Right ventricle myocardium inferior (tissue), 1 donor: ENCODE data around the gene AJM1. TPM values are rescaled to one million over a fixed set of nuclear protein-coding genes. Genes with fewer than 3 reads are reported as not detected.
A peak's percentile ranks its signal among the peaks of the same experiment; 100 is the strongest.

Experiments used
- ATAC-seq: fragments of 200-7000 bp; cut with Tn5 transposase; one replicate; pipeline ENCODE4 v1.9.1; 2020; ENCODE audit warnings: mild to moderate bottlenecking, moderate library complexity
- DNase-seq: peaks from one replicate; pipeline ENCODE4 v3.0.0; 2021; ENCODE audit errors: missing footprints
- intact Hi-C: fragments of 100-400 bp; cut with DNase I; formaldehyde crosslinking; loops from one replicate; pipeline ENCODE4 v1.11.0; 2022
- total RNA-seq: library from RNA; stranded (reverse); fragmentation: NEBNext Ultra II Directional; extraction: Animal tissue kit (Norgen Biotek cat#: 25700); gene quantifications from one replicate; pipeline ENCODE4 v1.2.1, GENCODE V29; 2021
- donor health status: DM: no; HTN: yes; CAD: no; lungs with severe emphysema.

Gene AJM1
- total RNA-seq, 1 donor from 2014 or later = 8.6 TPM

DNA sequence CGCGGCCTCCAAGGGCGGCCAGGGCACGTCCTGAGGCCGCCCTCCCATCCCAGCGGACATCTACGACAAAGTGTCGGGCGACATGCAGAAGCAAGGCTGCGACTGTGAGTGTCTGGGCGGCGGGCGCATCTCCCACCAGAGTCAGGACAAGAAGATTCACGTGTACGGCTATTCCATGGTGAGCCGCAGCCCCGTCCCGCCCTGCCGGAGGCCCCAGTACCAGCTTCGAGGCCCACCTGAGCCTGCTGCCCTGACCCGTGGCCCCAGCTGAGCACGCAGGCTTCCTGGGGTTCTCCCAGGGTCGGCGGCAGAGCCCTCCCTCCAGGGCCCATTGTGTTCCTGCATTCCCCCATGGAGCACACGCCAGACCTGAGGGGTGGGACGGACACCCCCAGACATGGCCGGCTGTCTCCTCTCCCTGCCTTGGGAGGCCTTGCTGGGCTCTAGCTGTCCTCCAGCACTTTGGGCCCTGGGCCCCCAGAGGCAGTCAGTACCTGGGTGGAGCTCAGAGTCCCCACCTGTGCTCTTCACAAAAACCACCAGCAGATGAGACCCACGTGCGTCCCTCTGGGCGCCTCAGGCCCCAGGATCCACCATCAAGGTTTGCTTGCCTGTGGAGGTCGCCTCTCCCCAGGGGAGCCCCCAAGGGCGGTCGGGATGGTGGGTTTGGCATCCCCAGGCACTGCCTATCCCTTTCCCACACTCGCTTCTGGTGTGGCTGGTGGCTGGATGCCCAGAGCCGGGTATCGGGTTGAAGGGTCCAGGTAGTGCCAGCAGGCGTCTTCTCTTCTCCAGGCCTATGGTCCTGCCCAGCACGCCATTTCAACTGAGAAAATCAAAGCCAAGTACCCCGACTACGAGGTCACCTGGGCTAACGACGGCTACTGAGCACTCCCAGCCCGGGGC is 7.9 kb downstream of the AJM1 start:
- intact Hi-C loops = loop anchor here (1.0 to 5.0 kb wide), 4 partner anchors 52 to 127 kb away; partner anchors contain the start of genes FBXW5, PTGDS and TMEM141
- no peak for ATAC-seq
- no peak for DNase-seq

DNA sequence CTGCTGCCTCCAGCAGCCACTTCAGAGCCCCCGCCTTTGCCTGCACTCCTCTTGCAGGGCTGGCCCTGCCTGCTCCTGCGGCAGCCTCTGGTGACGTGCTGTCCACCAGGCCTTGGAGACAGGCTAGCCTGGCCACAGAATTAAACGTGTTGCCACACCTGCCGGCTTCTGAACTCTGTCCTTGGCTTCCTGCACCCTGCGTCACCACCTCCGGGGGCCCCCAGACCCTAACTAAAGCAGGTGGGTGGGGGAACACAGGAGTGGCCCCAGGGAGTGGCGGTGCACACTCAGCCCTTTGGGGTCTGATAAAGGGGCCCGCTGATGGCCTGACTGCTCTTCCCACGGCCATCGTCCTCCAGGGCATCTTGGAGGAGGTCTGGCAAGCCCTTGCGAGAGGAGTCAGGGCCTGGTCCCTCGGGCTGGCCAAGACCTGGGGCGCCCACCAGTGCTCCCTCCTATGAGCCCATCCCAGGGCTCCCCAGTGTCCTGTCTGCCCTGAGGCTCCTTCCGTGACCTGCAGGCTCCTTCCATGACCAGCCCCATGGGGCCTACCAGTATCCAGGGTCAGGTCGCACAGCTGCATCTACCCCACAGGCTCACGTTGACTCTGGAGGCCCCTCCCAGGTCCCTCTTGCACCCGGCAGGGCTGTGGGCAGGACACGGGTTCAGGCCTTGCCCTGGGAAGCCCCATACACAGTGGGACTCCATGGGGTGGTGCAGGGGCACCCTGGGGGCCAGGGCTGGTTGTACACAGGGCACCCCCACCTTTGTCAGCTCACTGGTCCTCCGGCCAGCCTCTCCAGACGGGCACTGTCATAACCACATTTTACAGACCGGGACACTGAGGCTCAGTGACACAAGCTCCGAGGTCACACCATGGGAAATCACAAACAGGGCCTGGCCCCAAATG is 8.8 kb downstream of the AJM1 start:
- no peak for ATAC-seq
- no peak for DNase-seq
- intact Hi-C loops = no loop called here

DNA sequence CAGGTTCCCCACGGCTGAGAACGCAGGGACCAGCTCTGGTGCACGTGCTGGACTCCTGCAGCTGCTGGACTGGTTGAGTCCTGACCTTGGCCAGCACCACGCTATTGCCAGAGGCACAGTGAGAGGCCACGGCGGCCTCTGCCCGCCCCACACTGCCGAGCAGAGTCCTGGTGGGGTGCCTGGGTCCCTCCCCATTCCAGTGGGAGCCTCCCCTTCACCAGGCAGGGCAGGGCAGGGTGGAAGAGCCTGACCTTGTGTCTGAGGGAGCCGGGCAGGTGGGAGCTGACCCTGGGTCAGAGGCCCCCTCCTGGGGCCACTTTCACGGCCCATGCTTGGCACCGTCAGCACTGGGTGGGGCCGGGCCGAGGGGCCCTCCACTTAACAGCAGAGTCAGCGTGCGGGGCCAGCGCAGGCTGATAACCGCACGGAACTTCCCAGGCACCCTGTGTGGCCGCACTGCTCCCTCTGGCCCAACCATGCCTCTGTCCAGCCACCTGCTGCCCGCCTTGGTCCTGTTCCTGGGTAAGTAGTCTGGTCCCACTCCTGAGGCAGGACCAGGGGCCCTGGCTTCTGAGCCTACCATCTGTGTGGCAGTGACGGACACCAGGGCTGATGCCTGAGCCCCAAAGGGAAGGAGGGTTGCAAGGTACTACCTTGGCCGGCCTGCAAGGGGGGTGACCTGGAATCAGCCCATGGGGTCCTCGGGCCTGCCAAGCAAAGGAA is 9.8 kb downstream of the AJM1 start, which contains the start of gene MAMDC4:
Gene MAMDC4, plus strand, starts transcription at position 406 of the 723 bp plus-strand sequence. Its CDS starts 71 bp downstream, at position 477.
- DNase-seq = no peak
- intact Hi-C loops = no loop called here
- ATAC-seq = no peak

DNA sequence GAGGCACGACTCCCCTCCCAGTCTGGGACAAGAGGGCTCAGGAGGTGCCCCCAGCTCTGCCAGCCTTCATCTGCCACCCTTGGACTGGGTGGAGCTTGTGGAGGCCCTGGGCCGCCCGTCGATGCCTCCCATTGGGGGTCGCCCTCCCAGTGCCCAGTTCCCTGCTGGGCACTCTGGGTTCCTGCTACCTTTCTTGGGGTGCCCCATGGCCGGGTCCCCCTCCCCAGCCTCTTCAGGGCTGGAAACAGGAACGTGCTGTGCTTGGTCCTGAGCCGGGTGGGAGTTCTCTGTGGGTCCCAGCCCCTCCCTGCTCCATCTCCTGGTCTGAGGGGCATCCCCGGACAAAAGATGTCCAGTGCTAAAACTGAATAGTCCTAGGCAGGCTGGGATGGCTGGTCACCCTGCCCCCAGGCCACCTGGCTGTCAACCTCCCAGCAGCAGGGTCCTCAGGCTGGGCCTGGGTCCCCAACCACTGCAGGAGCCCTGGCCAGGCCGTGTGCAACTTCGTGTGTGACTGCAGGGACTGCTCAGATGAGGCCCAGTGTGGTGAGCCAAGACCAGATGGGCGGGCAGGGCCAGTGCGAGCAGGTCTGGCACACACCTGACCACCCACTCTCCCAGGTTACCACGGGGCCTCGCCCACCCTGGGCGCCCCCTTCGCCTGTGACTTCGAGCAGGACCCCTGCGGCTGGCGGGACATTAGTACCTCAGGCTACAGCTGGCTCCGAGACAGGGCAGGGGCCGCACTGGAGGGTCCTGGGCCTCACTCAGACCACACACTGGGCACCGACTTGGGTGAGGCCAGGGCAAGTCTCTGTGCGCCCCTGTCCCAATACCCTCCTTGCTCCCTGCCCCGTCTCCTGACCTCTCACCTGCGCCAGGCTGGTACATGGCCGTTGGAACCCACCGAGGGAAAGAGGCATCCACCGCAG is 10.7 kb downstream of the AJM1 start:
- no peak for ATAC-seq
- intact Hi-C loops = no loop called here
- DNase-seq = no peak

DNA sequence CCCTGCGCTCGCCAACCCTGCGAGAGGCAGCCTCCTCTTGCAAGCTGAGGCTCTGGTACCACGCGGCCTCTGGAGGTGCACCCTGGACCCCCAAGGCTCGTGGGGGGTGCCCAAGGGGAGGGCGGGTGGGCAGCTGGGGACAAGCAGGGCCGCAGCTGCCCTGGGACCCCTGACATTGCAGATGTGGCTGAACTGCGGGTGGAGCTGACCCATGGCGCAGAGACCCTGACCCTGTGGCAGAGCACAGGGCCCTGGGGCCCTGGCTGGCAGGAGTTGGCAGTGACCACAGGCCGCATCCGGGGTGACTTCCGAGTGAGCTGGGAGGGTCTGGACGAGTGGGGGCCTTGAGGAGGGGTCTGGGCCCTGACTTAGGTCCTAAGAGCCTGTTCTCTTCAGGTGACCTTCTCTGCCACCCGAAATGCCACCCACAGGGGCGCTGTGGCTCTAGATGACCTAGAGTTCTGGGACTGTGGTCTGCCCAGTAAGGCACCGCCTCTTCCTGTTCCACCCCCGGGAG is 11.4 kb downstream of the AJM1 start:
- intact Hi-C loops = no loop called here
- no peak for DNase-seq
- no peak for ATAC-seq

DNA sequence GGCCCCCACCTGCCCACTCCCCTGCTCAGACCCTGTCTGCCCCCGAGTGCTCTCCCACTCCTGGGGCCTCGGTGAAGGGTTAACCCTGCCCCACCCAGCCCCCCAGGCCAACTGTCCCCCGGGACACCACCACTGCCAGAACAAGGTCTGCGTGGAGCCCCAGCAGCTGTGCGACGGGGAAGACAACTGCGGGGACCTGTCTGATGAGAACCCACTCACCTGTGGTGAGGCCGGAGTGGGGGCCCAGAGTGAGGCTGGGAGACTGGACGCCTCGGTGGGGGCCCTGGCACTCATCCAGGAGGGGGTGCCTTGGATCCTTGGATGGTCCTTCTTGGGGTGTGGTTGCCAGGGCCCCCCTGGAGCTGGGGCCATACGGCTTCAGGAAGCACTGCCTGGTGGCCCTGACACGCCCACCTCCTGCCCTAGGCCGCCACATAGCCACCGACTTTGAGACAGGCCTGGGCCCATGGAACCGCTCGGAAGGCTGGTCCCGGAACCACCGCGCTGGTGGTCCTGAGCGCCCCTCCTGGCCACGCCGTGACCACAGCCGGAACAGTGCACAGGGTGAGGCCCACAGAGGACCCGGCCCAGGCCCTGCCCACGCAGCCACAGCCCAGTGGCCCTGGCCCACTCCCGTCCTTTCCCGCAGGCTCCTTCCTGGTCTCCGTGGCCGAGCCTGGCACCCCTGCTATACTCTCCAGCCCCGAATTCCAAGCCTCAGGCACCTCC is 12.0 kb downstream of the AJM1 start:
- no peak for DNase-seq
- intact Hi-C loops = no loop called here
- ATAC-seq = no peak

DNA sequence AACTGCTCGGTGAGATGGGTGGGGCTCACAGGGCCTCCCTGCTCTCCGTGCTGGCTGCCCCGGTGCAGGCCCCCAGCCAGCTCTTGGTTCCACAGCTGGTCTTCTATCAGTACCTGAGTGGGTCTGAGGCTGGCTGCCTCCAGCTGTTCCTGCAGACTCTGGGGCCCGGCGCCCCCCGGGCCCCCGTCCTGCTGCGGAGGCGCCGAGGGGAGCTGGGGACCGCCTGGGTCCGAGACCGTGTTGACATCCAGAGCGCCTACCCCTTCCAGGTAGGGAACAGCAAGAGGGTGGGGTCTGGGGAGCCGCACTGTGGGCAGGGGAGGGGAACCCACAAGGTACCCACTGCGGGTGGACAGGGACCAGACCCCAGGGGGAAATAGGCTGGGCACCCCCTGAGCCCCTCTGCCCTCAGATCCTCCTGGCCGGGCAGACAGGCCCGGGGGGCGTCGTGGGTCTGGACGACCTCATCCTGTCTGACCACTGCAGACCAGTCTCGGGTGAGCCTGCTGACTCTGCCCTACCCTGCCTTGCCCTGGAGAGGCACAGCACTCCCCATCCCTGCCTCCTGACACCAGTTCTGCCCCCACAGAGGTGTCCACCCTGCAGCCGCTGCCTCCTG is 12.7 kb downstream of the AJM1 start:
- DNase-seq = no peak
- no peak for ATAC-seq
- intact Hi-C loops = no loop called here

DNA sequence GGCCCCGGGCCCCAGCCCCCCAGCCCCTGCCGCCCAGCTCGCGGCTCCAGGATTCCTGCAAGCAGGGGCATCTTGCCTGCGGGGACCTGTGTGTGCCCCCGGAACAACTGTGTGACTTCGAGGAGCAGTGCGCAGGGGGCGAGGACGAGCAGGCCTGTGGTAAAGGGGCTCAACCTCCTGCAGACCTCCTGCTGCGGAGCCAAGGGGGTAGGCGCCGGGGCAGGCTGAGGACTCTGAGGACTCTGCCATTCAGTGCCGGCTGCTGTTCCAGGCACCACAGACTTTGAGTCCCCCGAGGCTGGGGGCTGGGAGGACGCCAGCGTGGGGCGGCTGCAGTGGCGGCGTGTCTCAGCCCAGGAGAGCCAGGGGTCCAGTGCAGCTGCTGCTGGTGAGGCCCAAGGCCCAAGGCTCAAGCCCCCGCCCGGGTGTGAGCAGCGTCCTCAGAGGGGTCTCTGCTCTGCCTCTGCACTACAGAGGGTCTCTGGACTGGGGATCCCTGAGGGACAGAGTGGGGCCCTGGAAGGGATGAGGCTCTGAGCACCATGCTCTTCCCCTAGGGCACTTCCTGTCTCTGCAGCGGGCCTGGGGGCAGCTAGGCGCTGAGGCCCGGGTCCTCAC is 13.3 kb downstream of the AJM1 start:
- intact Hi-C loops = no loop called here
- no peak for ATAC-seq
- no peak for DNase-seq

DNA sequence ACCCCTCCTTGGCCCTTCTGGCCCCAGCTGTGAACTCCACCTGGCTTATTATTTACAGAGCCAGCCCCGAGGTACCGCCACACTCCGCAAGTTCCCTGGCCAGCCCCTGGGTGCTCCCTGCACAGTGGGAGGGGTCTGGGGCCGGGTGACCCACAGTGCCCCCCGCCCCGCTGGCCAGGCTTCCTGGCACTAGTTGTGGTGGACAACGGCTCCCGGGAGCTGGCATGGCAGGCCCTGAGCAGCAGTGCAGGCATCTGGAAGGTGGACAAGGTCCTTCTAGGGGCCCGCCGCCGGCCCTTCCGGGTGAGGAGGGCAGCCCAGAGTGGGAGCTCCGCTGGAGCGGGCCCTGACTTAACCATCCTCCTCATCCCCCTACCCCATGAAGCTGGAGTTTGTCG is 13.8 kb downstream of the AJM1 start:
- intact Hi-C loops = no loop called here
- no peak for DNase-seq
- no peak for ATAC-seq

DNA sequence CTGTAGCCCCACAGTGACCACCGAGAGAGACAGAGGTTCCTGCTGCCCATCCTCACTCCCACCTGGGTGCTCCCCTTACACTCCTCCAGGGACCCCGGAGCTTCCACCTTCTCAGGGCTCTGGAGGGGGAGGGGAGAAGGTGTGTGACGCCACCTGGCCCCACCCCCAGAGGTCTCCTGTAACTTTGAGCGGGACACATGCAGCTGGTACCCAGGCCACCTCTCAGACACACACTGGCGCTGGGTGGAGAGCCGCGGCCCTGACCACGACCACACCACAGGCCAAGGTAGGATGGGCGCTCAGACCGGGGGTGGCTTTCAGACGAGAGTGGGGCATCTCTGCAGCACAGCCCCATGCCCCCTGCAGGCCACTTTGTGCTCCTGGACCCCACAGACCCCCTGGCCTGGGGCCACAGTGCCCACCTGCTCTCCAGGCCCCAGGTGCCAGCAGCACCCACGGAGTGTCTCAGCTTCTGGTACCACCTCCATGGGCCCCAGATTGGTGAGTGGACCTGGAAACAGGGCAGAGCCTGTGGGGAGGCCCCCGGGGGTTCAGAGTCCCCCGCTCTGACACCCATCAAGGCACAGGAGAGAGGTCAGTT is 14.4 kb downstream of the AJM1 start:
- ATAC-seq (no peak), DNase-seq (no peak)
- intact Hi-C loops = no loop called here

DNA sequence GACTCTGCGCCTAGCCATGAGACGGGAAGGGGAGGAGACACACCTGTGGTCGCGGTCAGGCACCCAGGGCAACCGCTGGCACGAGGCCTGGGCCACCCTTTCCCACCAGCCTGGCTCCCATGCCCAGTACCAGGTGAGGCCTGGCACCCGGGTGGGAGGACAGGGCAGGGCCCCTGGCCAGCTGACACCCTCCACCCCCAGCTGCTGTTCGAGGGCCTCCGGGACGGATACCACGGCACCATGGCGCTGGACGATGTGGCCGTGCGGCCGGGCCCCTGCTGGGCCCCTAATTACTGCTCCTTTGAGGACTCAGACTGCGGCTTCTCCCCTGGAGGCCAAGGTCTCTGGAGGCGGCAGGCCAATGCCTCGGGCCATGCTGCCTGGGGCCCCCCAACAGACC is 14.9 kb downstream of the AJM1 start:
- ATAC-seq (no peak), DNase-seq (no peak)
- intact Hi-C loops = no loop called here

DNA sequence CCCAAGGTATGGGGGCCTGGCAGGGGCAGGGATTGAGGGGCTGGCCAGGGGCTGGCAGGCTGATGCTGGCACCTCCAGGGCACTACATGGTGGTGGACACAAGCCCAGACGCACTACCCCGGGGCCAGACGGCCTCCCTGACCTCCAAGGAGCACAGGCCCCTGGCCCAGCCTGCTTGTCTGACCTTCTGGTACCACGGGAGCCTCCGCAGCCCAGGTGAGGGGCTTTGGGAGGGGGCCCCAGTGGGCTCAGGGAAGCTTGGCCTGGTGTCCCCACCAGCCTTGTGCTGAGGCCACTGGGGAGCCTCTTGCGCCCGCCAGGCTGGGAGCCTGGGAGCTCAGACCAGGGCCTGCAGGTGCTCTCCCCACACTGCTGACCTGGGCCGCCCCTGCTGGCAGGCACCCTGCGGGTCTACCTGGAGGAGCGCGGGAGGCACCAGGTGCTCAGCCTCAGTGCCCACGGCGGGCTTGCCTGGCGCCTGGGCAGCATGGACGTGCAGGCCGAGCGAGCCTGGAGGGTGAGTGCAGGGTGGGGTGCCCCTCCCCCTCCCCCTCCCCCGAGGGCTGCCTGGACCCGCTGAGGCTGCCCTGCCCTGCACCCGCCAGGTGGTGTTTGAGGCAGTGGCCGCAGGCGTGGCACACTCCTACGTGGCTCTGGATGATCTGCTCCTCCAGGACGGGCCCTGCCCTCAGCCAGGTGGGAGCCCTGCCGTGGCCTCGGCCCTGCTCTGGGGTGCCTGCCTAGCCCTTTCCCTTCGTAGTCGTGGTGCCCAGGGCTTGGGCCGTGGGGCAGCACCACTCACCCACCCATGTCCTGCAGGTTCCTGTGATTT is 15.5 kb downstream of the AJM1 start:
- intact Hi-C loops = no loop called here
- ATAC-seq (no peak), DNase-seq (no peak)

DNA sequence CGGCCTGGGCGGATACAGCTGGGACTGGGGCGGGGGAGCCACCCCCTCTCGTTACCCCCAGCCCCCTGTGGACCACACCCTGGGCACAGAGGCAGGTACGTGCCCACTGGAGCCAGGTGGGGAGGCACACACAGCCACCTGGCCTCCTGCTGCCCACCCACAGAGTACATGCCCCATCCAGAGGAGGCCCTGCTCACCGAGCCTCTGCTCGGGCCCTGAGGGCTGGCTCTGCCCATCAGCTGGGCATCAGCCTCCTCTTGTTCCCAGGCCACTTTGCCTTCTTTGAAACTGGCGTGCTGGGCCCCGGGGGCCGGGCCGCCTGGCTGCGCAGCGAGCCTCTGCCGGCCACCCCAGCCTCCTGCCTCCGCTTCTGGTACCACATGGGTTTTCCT is 16.2 kb downstream of the AJM1 start:
- intact Hi-C loops = no loop called here
- ATAC-seq (no peak), DNase-seq (no peak)

DNA sequence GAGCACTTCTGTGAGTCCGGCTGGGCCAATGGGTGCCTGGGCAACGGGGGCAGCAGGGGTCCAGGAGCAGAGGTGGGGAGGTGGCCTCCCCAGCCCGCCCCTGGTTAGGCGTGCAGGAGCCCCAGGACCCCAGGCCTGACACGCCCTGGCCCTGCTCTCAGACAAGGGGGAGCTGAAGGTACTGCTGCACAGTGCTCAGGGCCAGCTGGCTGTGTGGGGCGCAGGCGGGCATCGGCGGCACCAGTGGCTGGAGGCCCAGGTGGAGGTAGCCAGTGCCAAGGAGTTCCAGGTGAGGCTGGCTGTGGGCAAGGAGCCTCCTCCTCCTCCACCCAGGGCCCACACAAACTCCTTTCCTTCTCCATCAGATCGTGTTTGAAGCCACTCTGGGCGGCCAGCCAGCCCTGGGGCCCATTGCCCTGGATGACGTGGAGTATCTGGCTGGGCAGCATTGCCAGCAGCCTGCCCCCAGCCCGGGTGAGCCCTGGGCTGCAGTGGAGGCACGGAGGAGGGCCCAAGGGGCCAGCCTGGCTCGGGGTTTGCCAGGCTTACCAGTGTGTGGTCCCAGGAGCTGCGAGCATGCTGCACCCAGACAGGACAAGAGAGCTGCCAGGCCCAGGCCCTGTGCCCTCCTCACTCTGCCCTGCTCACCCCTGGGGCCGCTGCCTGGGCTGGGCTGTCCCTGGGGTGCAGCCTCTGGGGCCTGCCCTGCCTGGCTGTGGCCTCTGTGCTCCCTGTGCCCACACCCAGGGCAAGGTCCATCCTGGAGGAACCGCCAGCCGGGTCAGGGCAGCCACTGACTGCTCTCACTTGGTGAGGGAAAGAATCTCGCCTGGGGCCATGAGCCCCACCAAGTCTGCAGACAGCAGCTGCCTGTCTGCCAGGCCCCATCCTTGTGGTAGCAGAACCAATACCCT is 16.8 kb downstream of the AJM1 start:
- intact Hi-C loops = no loop called here
- DNase-seq (no peak), ATAC-seq (peak; percentile 38)
